ENCODE data around the gene LRRC3. TPM values are rescaled to one million over a fixed set of nuclear protein-coding genes. Genes with fewer than 3 reads are reported as not detected.
A peak's percentile ranks its signal among the peaks of the same experiment; 100 is the strongest.

Gene LRRC3
- total RNA-seq, 1 experiment from 2014 or later = 5.7 TPM

DNA sequence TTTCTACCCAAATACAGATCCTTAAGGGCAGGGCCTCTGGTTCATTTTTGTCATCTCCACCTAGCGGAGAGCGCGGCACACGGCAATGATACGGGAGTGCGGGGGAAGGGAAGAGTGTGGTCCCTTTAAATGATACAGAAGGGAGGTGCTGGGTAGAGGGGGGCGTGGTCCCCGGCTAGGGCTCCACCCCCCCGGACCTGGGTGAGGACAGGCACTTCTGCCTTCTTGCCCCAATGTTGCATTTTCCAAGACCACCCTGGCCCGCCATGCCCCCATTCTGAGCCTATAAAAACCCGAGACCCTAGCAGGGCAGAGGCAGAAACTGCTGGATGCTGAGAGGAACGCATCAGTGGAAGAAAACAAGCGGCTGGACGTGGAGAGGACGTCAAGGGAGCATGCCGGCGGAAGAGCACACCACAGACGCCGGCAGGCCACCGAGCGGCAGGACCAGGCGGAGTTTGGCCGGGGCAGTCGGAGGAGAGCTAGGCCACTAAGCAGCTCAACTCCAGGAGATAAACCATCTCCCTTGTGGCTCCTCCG lies 30.0 kb downstream of the LRRC3 start (continued):
- TF ChIP-seq, protein P1, sequence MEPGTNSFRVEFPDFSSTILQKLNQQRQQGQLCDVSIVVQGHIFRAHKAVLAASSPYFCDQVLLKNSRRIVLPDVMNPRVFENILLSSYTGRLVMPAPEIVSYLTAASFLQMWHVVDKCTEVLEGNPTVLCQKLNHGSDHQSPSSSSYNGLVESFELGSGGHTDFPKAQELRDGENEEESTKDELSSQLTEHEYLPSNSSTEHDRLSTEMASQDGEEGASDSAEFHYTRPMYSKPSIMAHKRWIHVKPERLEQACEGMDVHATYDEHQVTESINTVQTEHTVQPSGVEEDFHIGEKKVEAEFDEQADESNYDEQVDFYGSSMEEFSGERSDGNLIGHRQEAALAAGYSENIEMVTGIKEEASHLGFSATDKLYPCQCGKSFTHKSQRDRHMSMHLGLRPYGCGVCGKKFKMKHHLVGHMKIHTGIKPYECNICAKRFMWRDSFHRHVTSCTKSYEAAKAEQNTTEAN (CRISPR knock-in tag; IDR thresholded peaks at IDR 0.05) = peak; percentile 79
- TF ChIP-seq ETV6 (CRISPR knock-in tag; IDR thresholded peaks at IDR 0.05) (0 out of 2 replicates have a peak, but pooled peaks have one; percentile 30), NFE2L1 (CRISPR knock-in tag; IDR thresholded peaks at IDR 0.05) (no peak; the same call in 1 of the 2 replicates), MYBL2 (CRISPR knock-in tag; IDR thresholded peaks at IDR 0.05) (0 out of 2 replicates have a peak, but pooled peaks have one; percentile 35), ZNF532 (CRISPR knock-in tag; IDR thresholded peaks at IDR 0.05; ENCODE audit: borderline replicate concordance) (no peak), CTCF (IDR thresholded peaks at IDR 0.05) (no peak), SOX15 (CRISPR knock-in tag; IDR thresholded peaks at IDR 0.05) (no peak), NR3C1 (CRISPR knock-in tag; conservative IDR thresholded peaks at IDR 0.05; ENCODE audit: low read depth) (no peak), AR (CRISPR knock-in tag; IDR thresholded peaks at IDR 0.05) (no peak)

DNA sequence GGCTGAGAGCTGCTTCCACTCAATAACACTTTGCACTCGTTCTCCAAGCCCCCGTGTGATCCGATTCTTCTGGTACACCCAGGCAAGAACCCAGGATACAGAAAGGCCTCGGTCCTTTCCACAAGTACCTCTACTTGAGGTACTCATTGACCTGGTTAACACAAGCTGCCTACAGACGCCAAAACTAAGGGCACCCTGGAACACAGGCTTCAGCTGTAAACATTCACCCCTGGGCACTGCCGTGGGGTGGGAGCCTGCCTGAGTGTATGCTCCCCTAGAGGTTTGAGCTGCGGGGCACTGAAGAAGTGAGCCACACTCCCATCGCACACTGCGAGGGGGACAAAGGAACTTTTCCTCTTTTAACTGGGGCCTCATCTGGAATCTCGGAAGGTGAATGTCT lies 30.5 kb downstream of the LRRC3 start:
- no peak for ATAC-seq
- TF ChIP-seq ATF6 (CRISPR knock-in tag; IDR thresholded peaks at IDR 0.05) = no peak
- no peak for TF ChIP-seq CDX4 (CRISPR knock-in tag; IDR thresholded peaks at IDR 0.05; ENCODE audit: borderline replicate concordance)
- no peak for TF ChIP-seq PREB (CRISPR knock-in tag; IDR thresholded peaks at IDR 0.05; ENCODE audit: borderline replicate concordance)
- TF ChIP-seq, protein P2, sequence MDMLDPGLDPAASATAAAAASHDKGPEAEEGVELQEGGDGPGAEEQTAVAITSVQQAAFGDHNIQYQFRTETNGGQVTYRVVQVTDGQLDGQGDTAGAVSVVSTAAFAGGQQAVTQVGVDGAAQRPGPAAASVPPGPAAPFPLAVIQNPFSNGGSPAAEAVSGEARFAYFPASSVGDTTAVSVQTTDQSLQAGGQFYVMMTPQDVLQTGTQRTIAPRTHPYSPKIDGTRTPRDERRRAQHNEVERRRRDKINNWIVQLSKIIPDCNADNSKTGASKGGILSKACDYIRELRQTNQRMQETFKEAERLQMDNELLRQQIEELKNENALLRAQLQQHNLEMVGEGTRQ (CRISPR knock-in tag; IDR thresholded peaks at IDR 0.05) = no peak
- TF ChIP-seq ZNF416 (CRISPR knock-in tag; IDR thresholded peaks at IDR 0.05) = no peak
- TF ChIP-seq ZNF121 (CRISPR knock-in tag; IDR thresholded peaks at IDR 0.05) = no peak
- no peak for TF ChIP-seq ZNF138 (CRISPR knock-in tag; conservative IDR thresholded peaks at IDR 0.05)
- TF ChIP-seq NR2C2 (CRISPR knock-in tag; IDR thresholded peaks at IDR 0.05) = no peak
- TF ChIP-seq ZNF232 (CRISPR knock-in tag; IDR thresholded peaks at IDR 0.05) = no peak
- TF ChIP-seq E2F5 (CRISPR knock-in tag; IDR thresholded peaks at IDR 0.05) = no peak
- no peak for TF ChIP-seq EMX1 (CRISPR knock-in tag; IDR thresholded peaks at IDR 0.05)

More for the DNA sequence above, 30.5 kb downstream of the LRRC3 start:
- ChIA-PET CTCF (interaction anchor here (0.6 to 1.2 kb wide), 10 partner anchors 9 to 332 kb away, joined by 3 to 11 read pairs (median 4); partner anchors contain the start of genes LRRC3 and SUMO3), POLR2A (no interaction called here)
- Mint-ChIP-seq H3K27me3 (ENCODE audit: low read depth) (no peaks in the 10 kb centered on the region; the same call in 1 of the 2 replicates), H3K4me1 (peaks cover 27% of the 10 kb centered on the region), H3K36me3 (peaks cover 17% of the 10 kb centered on the region), H3K4me3 (peak overlapping the region; percentile 85), H3K27ac (no peak overlapping the region), H3K9me3 (peaks cover 14% of the 10 kb centered on the region)
- no peak for DNase-seq (ENCODE audit: low spot score)
